ENCODE measurements around the gene PTPRR. TPM values are rescaled to one million over a fixed set of nuclear protein-coding genes. Genes with fewer than 3 reads are reported as not detected.

PTPRR gene
- total and polyA plus RNA-seq, 8 donors, result 0.45 to 11.1 (median 3.9) TPM; not detected in 2

DNA sequence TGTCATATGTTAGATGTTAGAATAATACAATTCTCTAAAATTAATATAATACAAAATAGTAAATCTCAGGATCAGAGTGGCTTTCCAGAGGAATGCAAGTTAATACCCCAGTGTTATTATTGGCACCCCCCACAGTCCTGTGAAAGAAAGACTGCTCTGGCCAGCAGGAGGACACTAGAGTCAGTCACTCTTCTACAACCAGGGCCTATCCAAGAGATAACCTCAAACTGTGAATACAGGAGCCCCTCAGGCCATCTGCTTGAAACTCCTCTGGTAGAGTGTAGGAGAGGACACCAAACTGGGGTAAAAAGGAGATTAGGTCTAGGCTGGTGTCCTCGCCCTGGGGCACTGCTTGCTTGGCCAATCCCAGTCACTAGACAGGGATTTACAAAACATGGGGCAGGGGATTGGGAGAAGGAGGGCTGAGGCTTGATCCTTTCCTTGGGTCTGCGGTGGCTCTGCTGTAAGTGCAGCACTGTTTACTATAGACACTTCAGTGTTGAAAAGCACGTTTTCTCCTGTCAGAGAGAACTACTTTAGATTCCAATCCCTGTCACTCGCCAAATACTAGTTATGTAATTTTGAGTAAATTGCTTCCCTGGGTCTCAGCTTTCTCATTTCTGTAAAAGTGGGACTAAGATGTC is 44.5 kb upstream of the PTPRR start:
- Histone ChIP-seq H3K27ac (no peak overlapping the region), H3K4me1 (no peaks in the 10 kb centered on the region), H3K36me3 (no peaks in the 10 kb centered on the region), H3K4me3 (no peak overlapping the region), H3K27me3 (no peaks in the 10 kb centered on the region), H3K9me3 (no peaks in the 10 kb centered on the region)
- intact Hi-C loops (cut with DNase I; ENCODE audit: low total_unique reads), result no loop called here
- DNase-seq, result no peak
- TF ChIP-seq, protein P1, sequence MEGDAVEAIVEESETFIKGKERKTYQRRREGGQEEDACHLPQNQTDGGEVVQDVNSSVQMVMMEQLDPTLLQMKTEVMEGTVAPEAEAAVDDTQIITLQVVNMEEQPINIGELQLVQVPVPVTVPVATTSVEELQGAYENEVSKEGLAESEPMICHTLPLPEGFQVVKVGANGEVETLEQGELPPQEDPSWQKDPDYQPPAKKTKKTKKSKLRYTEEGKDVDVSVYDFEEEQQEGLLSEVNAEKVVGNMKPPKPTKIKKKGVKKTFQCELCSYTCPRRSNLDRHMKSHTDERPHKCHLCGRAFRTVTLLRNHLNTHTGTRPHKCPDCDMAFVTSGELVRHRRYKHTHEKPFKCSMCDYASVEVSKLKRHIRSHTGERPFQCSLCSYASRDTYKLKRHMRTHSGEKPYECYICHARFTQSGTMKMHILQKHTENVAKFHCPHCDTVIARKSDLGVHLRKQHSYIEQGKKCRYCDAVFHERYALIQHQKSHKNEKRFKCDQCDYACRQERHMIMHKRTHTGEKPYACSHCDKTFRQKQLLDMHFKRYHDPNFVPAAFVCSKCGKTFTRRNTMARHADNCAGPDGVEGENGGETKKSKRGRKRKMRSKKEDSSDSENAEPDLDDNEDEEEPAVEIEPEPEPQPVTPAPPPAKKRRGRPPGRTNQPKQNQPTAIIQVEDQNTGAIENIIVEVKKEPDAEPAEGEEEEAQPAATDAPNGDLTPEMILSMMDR (IDR thresholded peaks at IDR 0.05), result no peak
- TF ChIP-seq POLR2AphosphoS5 (IDR thresholded peaks at IDR 0.05), result no peak
- WGBS, 5 donors, result 72 to 91% (median 83%) methylated on average over 4 of the region's 4 CpGs

GRCh38 chr12:70963081-70963660 is 42.6 kb upstream of the PTPRR start:
- 57 to 70% (median 67%) methylated on average over 3 of the region's 3 CpGs for WGBS, 5 donors
- intact Hi-C loops (cut with DNase I; ENCODE audit: low total_unique reads), result no loop called here
- TF ChIP-seq POLR2AphosphoS5 (IDR thresholded peaks at IDR 0.05) (no peak), POLR2A (IDR thresholded peaks at IDR 0.05) (no peak), EP300 (IDR thresholded peaks at IDR 0.05) (no peak)
- TF ChIP-seq, protein P1 (IDR thresholded peaks at IDR 0.05), result no peak

GRCh38 chr12:70962226-70962794 is 41.8 kb upstream of the PTPRR start:
- peak in 1 of 2 donors; percentile 18 for DNase-seq
- intact Hi-C loops (cut with DNase I; ENCODE audit: low total_unique reads), result no loop called here
- H3K4me3 ChIP-seq, result no peak overlapping the region
- TF ChIP-seq POLR2AphosphoS5 (IDR thresholded peaks at IDR 0.05), result no peak
- TF ChIP-seq, protein P1 (IDR thresholded peaks at IDR 0.05), result no peak
- no peak for TF ChIP-seq POLR2A (IDR thresholded peaks at IDR 0.05)
- TF ChIP-seq EP300 (IDR thresholded peaks at IDR 0.05), result no peak
- no peaks in the 10 kb centered on the region for H3K36me3 ChIP-seq
- H3K4me1 ChIP-seq, result no peaks in the 10 kb centered on the region
- H3K9me3 ChIP-seq, result no peaks in the 10 kb centered on the region
- H3K27me3 ChIP-seq, result no peaks in the 10 kb centered on the region
- WGBS, 5 donors, result 42 to 74% (median 62%) methylated on average over 2 of the region's 2 CpGs
- no peak overlapping the region for H3K27ac ChIP-seq

More at GRCh38 chr12:70963081-70963660, 42.6 kb upstream of the PTPRR start:
- H3K27me3 ChIP-seq, result no peaks in the 10 kb centered on the region
- no peaks in the 10 kb centered on the region for H3K36me3 ChIP-seq
- H3K9me3 ChIP-seq, result no peaks in the 10 kb centered on the region
- no peak overlapping the region for H3K27ac ChIP-seq
- DNase-seq, result no peak
- no peaks in the 10 kb centered on the region for H3K4me1 ChIP-seq
- no peak overlapping the region for H3K4me3 ChIP-seq

GRCh38 chr12:70960484-70960883 is 39.9 kb upstream of the PTPRR start:
- Histone ChIP-seq H3K4me3 (no peak overlapping the region), H3K36me3 (no peaks in the 10 kb centered on the region), H3K9me3 (no peaks in the 10 kb centered on the region), H3K27ac (no peak overlapping the region), H3K27me3 (no peaks in the 10 kb centered on the region), H3K4me1 (no peaks in the 10 kb centered on the region)
- no peak for DNase-seq
- no peak for TF ChIP-seq EP300 (IDR thresholded peaks at IDR 0.05)
- TF ChIP-seq, protein P1 (IDR thresholded peaks at IDR 0.05), result no peak
- no peak for TF ChIP-seq POLR2A (IDR thresholded peaks at IDR 0.05)
- no peak for TF ChIP-seq POLR2AphosphoS5 (IDR thresholded peaks at IDR 0.05)
- intact Hi-C loops (cut with DNase I; ENCODE audit: low total_unique reads), result no loop called here
- WGBS, 5 donors, result 65 to 80% (median 71%) methylated on average over 1 of the region's 1 CpG

All from stomach (tissue), 9 donors.